Neural progenitor cell (in vitro differentiated cells): ENCODE results near the gene MCTP2.

Experiments
- CTCF ChIP-seq: fragments of 200-600 bp; sonication (generic); IDR thresholded peaks from 2 replicates; pipeline ENCODE4 v1.5.1; 2017; ENCODE audit warnings: antibody characterized with exemption, mild to moderate bottlenecking
- EZH2 ChIP-seq: fragments of 200-600 bp; sonication (generic); IDR thresholded peaks from 2 replicates; pipeline ENCODE4 v1.6.1; 2017; ENCODE audit warnings: antibody characterized with exemption, mild to moderate bottlenecking, moderate library complexity
- EZH2phosphoT487 ChIP-seq: fragments of 200-600 bp; sonication (generic); IDR thresholded peaks from 2 replicates; pipeline ENCODE4 v1.6.1; 2017; ENCODE audit warnings: antibody characterized with exemption

DNA sequence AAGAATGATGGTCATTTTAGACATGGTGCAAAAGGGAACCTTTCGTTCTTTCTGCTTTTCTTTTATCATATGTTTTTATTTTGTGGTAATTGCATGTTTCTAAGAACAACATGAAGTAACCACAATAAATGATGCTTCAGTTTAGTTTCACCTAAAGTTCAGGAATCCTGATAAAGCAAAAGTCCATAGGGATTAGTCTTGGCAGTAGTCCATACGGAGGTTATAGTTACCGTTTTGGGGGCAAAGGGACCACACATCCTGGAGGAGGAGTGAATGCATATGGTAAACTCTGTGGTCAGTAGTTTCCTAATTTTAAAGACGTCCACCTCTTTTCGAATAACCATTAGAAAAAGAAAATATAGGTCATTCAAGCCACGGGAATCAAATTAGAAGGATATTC lies 141.5 kb downstream of the MCTP2 start:
- TF ChIP-seq EZH2: no peak
- no peak for TF ChIP-seq CTCF
- TF ChIP-seq EZH2phosphoT487: no peak
